WTC11 (cell line): ENCODE data around the gene EGR4. TPM values are rescaled to one million over a fixed set of nuclear protein-coding genes. Genes with fewer than 3 reads are reported as not detected.

ENCODE experiments used
- ATAC-seq: fragments of 200-7000 bp; cut with Tn5 transposase; 2 replicates; pipeline ENCODE4 v1.10.0; 2021; ENCODE audit warnings: mild to moderate bottlenecking, moderate library complexity
- CTCF ChIA-PET: fragments of 300-600 bp; sonication (Branson Sonifier 250); formaldehyde crosslinking; loops from one replicate; lab custom pipeline; 2021; ENCODE audit warnings: antibody characterized with exemption; lab: Charles Lee
- POLR2A ChIA-PET: fragments of 350-600 bp; sonication (Branson Sonifier 250); formaldehyde crosslinking; loops from one replicate; lab custom pipeline; 2021; ENCODE audit warnings: antibody characterized with exemption; lab: Charles Lee
- DNase-seq: peaks from one replicate; pipeline ENCODE4 v3.0.0; 2021; ENCODE audit warnings: low spot score
- H3K27ac Mint-ChIP-seq: 2 replicates; pipeline ENCODE4 v1.8.0; 2021; ENCODE audit warnings: mixed read lengths
- H3K27me3 Mint-ChIP-seq: 2 replicates; pipeline ENCODE4 v1.8.0; 2021; ENCODE audit warnings: low read depth, mild to moderate bottlenecking, moderate library complexity, mixed read lengths
- H3K36me3 Mint-ChIP-seq: 2 replicates; pipeline ENCODE4 v1.8.0; 2021; ENCODE audit warnings: mixed read lengths
- H3K4me1 Mint-ChIP-seq: 2 replicates; pipeline ENCODE4 v1.8.0; 2022; ENCODE audit warnings: mixed read lengths
- H3K4me3 Mint-ChIP-seq: 2 replicates; pipeline ENCODE4 v1.8.0; 2021; ENCODE audit warnings: mild to moderate bottlenecking, moderate library complexity, mixed read lengths
- H3K9me3 Mint-ChIP-seq: 2 replicates; pipeline ENCODE4 v1.8.0; 2021; ENCODE audit warnings: mixed read lengths
- ARID4B ChIP-seq: sonication (generic); formaldehyde crosslinking; IDR thresholded peaks from 2 replicates; pipeline ENCODE4 v1.8.0; 2023; ENCODE audit warnings: missing genetic modification reagents, mild to moderate bottlenecking, borderline replicate concordance
- CREM ChIP-seq: sonication (generic); formaldehyde crosslinking; IDR thresholded peaks from 2 replicates; pipeline ENCODE4 v1.8.1; 2022; ENCODE audit warnings: mild to moderate bottlenecking, missing genetic modification reagents, moderate library complexity
- CTCF ChIP-seq: fragments of 200-600 bp; IDR thresholded peaks from 2 replicates; pipeline ENCODE4 v1.8.0; 2022; ENCODE audit warnings: antibody characterized with exemption
- FOXK1 ChIP-seq: sonication (generic); formaldehyde crosslinking; IDR thresholded peaks from 2 replicates; pipeline ENCODE4 v1.8.0; 2022; ENCODE audit warnings: mild to moderate bottlenecking, moderate library complexity, missing genetic modification reagents
- GRHL2 ChIP-seq: fragments of 250-450 bp; sonication (Bioruptor Pico); IDR thresholded peaks from 2 replicates; pipeline ENCODE4 v1.8.0; 2022; ENCODE audit warnings: mild to moderate bottlenecking, moderate library complexity; ENCODE audit not compliant: insufficient replicate concordance, severe bottlenecking
- IRF1 ChIP-seq: sonication (generic); formaldehyde crosslinking; IDR thresholded peaks from 2 replicates; pipeline ENCODE4 v1.8.0; 2023; ENCODE audit warnings: missing genetic modification reagents
- IRF2 ChIP-seq: sonication (generic); formaldehyde crosslinking; IDR thresholded peaks from 2 replicates; pipeline ENCODE4 v1.8.0; 2022; ENCODE audit warnings: low read depth, missing genetic modification reagents, borderline replicate concordance
- KAT7 ChIP-seq: sonication (generic); formaldehyde crosslinking; IDR thresholded peaks from 2 replicates; pipeline ENCODE4 v1.8.1; 2023; ENCODE audit warnings: missing genetic modification reagents, mild to moderate bottlenecking, borderline replicate concordance
- NFATC4 ChIP-seq: fragments of 250-450 bp; sonication (Bioruptor Pico); IDR thresholded peaks from 2 replicates; pipeline ENCODE4 v1.9.0; 2021; ENCODE audit warnings: mild to moderate bottlenecking
- NFE2L1 ChIP-seq: sonication (generic); formaldehyde crosslinking; IDR thresholded peaks from 2 replicates; pipeline ENCODE4 v1.8.1; 2023; ENCODE audit warnings: missing genetic modification reagents
- OVOL2 ChIP-seq: fragments of 250-450 bp; sonication (Bioruptor Pico); IDR thresholded peaks from 2 replicates; pipeline ENCODE4 v1.9.0; 2021; ENCODE audit warnings: mild to moderate bottlenecking, borderline replicate concordance
- PRRX2 ChIP-seq: fragments of 250-450 bp; sonication (Bioruptor Pico); IDR thresholded peaks from 2 replicates; pipeline ENCODE4 v1.8.0; 2021; ENCODE audit warnings: mild to moderate bottlenecking
- SMAD3 ChIP-seq: sonication (generic); formaldehyde crosslinking; IDR thresholded peaks from 2 replicates; pipeline ENCODE4 v1.8.0; 2022; ENCODE audit warnings: missing genetic modification reagents, mild to moderate bottlenecking, borderline replicate concordance
- SMAD4 ChIP-seq: sonication (generic); formaldehyde crosslinking; IDR thresholded peaks from 2 replicates; pipeline ENCODE4 v1.8.0; 2022; ENCODE audit warnings: mild to moderate bottlenecking, missing genetic modification reagents
- TP53 ChIP-seq: sonication (generic); formaldehyde crosslinking; IDR thresholded peaks from 2 replicates; pipeline ENCODE4 v1.8.1; 2023; ENCODE audit warnings: mild to moderate bottlenecking, missing genetic modification reagents
- USF1 ChIP-seq: sonication (generic); formaldehyde crosslinking; IDR thresholded peaks from 2 replicates; pipeline ENCODE4 v1.8.0; 2022; ENCODE audit warnings: mild to moderate bottlenecking, missing genetic modification reagents
- USF2 ChIP-seq: sonication (generic); formaldehyde crosslinking; IDR thresholded peaks from 2 replicates; pipeline ENCODE4 v1.8.1; 2023; ENCODE audit warnings: mild to moderate bottlenecking, missing genetic modification reagents, moderate library complexity
- ZNF232 ChIP-seq: sonication (generic); formaldehyde crosslinking; IDR thresholded peaks from 2 replicates; pipeline ENCODE4 v1.8.0; 2022; ENCODE audit warnings: mild to moderate bottlenecking, missing genetic modification reagents
- ZNF263 ChIP-seq: sonication (generic); formaldehyde crosslinking; IDR thresholded peaks from 2 replicates; pipeline ENCODE4 v1.8.1; 2022; ENCODE audit warnings: low read depth, mild to moderate bottlenecking, moderate library complexity, missing genetic modification reagents
- ZNF281 ChIP-seq: sonication (generic); formaldehyde crosslinking; IDR thresholded peaks from 2 replicates; pipeline ENCODE4 v1.8.0; 2023; ENCODE audit warnings: mild to moderate bottlenecking, missing genetic modification reagents
- ZNF416 ChIP-seq: fragments of 250-450 bp; sonication (Bioruptor Pico); IDR thresholded peaks from 2 replicates; pipeline ENCODE4 v1.9.0; 2021; ENCODE audit warnings: mild to moderate bottlenecking, inconsistent platforms
- ZNF423 ChIP-seq: fragments of 250-450 bp; sonication (Bioruptor Pico); IDR thresholded peaks from 2 replicates; pipeline ENCODE4 v2.1.2; 2022; ENCODE audit warnings: mild to moderate bottlenecking, moderate library complexity
- ZNF671 ChIP-seq: fragments of 250-450 bp; sonication (Bioruptor Pico); IDR thresholded peaks from 2 replicates; pipeline ENCODE4 v1.8.0; 2021; ENCODE audit warnings: mild to moderate bottlenecking
- total RNA-seq: library from RNA; stranded (reverse); gene quantifications from 3 replicates; pipeline ENCODE4 v1.2.3, GENCODE V29; 2021

Gene EGR4
- total RNA-seq, 1 experiment from 2014 or later = 0.13 TPM

- ChIA-PET POLR2A (no interaction called here), CTCF (no interaction called here)
- Mint-ChIP-seq H3K9me3 (peaks cover 3% of the 10 kb centered on the region; the same call in 1 of the 2 replicates), H3K36me3 (no peaks in the 10 kb centered on the region), H3K27ac (no peak overlapping the region), H3K4me3 (no peak overlapping the region), H3K27me3 (peaks cover 10% of the 10 kb centered on the region; the same call in 1 of the 2 replicates), H3K4me1 (no peaks in the 10 kb centered on the region)
- TF ChIP-seq ZNF232 (CRISPR knock-in tag) = no peak
- no peak for TF ChIP-seq ZNF263 (CRISPR knock-in tag)
- TF ChIP-seq ZNF671 (CRISPR knock-in tag) = no peak
- no peak for TF ChIP-seq TP53 (CRISPR knock-in tag)
- TF ChIP-seq NFE2L1 = no peak
- TF ChIP-seq IRF1 (CRISPR knock-in tag) = no peak
- peak; percentile 44; the same call in 1 of the 2 replicates for TF ChIP-seq USF1 (CRISPR knock-in tag)
- TF ChIP-seq ZNF416 (CRISPR knock-in tag) = no peak
- ATAC-seq = peak; percentile 72
- no peak for DNase-seq
These were observed 45.9 kb upstream of the EGR4 start for GRCh38 chr2:73339201-73339600.

- Mint-ChIP-seq H3K4me1 (no peaks in the 10 kb centered on the region), H3K9me3 (peaks cover 3% of the 10 kb centered on the region; the same call in 1 of the 2 replicates), H3K4me3 (no peak overlapping the region), H3K27me3 (peaks cover 10% of the 10 kb centered on the region; the same call in 1 of the 2 replicates), H3K36me3 (no peaks in the 10 kb centered on the region), H3K27ac (no peak overlapping the region)
- POLR2A ChIA-PET = no interaction called here
- ATAC-seq (no peak), DNase-seq (no peak)
- CTCF ChIA-PET = no interaction called here
- TF ChIP-seq GRHL2 (CRISPR knock-in tag) (no peak), ZNF416 (CRISPR knock-in tag) (no peak), USF2 (CRISPR knock-in tag) (no peak), ARID4B (CRISPR knock-in tag) (no peak), CREM (no peak), KAT7 (CRISPR knock-in tag) (no peak), OVOL2 (CRISPR knock-in tag) (no peak), SMAD4 (CRISPR knock-in tag) (no peak), ZNF423 (no peak), FOXK1 (CRISPR knock-in tag) (no peak), SMAD3 (CRISPR knock-in tag) (no peak), CTCF (no peak), TP53 (CRISPR knock-in tag) (no peak), IRF2 (no peak), ZNF281 (CRISPR knock-in tag) (no peak), ZNF671 (CRISPR knock-in tag) (no peak), PRRX2 (CRISPR knock-in tag) (no peak), NFATC4 (CRISPR knock-in tag) (no peak)
These were observed 44.5 kb upstream of the EGR4 start for GRCh38 chr2:73337828-73338227.
